Cerebellar cortex (tissue), 1 donor: Measurements from ENCODE around the gene TRMU.

ENCODE experiments used
- DNase-seq: peaks from one replicate; pipeline ENCODE4 v3.0.0-alpha.2; 2015; ENCODE audit warnings: low spot score

Gene TRMU

GRCh38 chr22:46336119-46337078 is 885 bp downstream of the TRMU start:
- no peak for DNase-seq

DNA sequence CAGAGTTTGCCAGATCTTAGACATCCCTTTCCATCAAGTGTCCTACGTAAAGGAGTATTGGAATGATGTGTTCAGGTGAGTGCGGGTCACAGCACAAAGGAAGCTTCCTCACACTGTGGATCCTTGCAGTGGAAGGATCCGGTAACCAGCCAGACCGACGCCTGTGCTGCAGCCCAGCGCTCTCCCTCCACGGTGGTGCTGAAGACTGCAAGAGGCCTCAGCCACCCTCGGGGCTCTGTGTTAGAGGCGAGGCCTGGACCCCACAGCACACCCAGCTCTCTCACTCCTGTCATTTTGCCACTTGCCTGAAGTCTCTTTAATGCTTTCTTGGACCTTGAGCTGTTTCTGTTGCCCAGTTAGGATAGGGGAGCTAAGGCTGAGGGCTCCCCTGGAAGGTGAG is 2.4 kb downstream of the TRMU start:
- no peak for DNase-seq

- no peak for DNase-seq
Observed at GRCh38 chr22:46338636-46339035, 3.1 kb downstream of the TRMU start.

DNA sequence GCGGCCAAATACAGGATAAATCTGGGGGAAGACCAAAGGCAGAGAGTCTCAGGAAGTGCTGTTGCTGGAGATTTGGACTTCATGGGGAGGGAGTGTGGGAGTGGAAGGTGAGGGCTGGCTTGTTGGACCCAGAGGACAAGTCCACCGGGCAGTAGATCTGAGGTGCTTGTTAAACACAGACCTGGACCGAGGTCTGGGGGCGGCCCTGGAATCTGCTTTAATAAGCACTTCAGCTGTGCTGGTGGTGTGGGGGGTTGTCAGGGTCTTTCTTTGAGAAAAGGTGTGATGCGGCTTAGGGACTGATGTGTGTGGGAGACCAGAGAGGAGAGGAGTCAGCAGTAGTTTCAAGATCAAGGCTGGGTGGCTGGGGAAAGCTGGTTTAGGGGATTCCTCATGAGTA is 4.4 kb downstream of the TRMU start:
- no peak for DNase-seq

DNA sequence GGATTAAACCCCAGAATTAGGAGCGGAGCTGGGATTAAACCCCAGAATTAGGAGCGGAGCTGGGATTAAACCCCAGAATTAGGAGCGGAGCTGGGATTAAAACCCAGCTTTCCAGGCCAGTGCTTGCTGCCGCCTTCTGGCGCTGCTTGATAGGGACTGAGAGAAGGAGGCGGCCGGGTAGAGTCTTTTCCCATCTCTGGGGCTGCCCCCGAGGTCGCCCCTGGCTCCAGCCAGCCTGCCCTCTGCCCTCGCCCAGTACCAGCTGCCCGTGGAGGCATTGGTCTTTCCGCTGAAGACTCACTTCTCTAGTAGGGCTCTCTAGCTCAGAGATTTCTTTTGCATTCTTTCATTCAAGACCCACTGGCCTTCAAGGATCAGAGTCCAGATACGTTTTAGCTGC is 5.2 kb downstream of the TRMU start:
- no peak for DNase-seq

- DNase-seq, result no peak
Observed at GRCh38 chr22:46346680-46347405, 11.3 kb downstream of the TRMU start.

DNA sequence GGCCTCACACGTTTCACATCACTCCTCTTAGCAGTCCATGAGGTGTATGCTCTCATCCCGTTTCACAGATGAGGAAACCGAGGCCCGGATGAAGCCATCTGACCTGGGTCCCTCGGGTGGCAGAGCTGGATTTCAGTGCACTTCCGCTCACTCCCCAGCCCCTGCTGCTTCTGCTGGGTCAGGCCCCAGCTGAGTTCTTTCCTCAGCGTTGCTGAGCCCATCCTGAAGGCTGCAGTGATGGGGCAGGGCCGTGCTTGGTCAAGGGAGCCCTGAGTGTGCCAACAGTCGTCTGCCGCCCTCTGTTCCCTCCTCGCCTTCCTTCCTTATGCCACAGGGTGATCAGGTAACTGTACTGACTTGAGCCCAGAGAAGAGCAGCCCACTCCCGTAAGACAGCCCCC is 12.1 kb downstream of the TRMU start:
- DNase-seq, result no peak

GRCh38 chr22:46348099-46348695 is 12.7 kb downstream of the TRMU start:
- no peak for DNase-seq

DNA sequence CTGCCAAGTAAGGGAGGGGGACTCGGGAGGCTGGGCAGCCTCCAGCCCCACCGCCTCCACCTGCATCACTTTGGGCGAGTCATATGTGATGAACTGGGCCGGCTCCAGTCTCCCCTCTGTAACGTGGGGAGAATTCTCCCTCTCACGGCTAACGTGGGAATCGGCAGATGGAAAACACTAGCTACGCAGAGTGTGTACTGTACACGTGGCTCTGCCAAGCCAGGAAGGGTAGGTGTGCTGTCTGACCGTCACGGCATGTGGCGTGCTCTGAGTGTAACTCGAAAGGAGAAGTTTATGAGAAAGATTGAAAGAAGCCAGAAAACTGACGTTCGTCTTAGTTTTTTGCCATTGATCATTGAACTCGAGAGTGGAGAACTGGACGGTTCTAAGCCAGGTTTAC is 13.7 kb downstream of the TRMU start:
- no peak for DNase-seq

DNA sequence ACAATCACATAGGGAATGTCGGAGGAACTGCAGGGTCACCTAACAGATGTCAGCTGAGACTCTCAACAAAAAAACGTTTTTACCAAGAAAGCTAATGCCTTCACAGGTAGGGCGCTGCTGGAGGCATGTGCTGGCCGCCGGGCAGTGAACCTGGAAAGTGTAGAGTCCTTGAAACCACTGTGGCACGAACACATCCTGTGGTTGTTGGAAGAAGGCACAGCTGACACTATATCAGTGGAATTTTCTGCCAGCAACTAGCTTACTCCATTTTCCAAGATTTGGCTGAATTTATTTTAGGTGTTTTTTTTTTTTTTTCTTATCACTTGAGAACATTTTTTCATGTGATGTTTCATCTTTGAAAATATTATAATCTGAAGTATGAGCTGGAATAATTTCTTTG is 14.2 kb downstream of the TRMU start:
- no peak for DNase-seq

- DNase-seq, result no peak
Observed at GRCh38 chr22:46350121-46350520, 14.6 kb downstream of the TRMU start.

DNA sequence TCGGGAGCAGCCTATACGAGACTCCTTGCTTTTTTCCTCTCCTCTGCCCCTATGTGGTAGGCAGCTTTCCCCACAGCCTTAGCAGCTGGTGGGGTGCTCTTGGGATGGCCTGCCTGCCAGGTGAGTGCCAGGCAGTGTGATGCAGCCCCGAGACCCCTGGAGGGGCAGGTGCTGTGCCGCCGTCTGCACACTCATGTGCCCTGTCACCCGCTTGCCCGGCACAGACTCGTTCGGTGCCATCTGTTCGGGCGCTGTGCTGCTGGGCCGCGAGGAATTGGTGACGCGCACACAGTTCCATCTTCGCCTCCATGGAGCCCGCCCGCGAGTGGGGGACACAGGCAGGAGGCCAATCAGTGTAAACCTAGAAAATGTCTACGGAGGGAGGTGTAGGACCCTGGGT is 15.1 kb downstream of the TRMU start:
- DNase-seq, result no peak

DNA sequence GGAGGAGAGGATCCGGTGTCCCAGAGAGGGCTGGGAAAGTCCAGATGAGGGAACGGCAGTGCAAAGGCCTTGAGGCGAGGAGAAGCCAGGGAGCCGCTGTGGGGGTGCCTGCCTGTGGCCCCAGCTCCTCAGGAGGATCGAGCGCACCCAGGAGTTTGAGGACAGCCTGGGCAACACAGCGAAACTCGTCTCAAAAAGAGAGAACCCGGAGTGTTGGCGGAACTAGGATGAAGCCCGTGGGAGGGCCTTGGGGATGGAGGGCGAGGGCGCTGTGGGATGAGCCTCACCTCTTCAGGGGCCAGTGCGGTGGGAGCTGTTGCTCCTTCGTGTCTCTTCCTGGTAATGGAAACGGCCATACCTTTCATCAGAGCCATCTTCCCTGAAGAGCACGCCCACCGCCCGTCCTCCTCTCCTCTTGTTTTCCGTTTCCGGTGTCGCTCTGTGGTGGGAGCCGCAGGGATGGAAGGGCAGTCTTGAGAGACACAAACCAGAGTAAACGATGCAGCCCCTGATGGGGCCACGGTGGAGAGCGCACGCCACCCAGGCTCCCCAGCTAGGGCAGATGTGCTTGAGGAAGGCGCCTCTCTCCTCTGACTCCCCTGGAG is 15.7 kb downstream of the TRMU start:
- no peak for DNase-seq

DNA sequence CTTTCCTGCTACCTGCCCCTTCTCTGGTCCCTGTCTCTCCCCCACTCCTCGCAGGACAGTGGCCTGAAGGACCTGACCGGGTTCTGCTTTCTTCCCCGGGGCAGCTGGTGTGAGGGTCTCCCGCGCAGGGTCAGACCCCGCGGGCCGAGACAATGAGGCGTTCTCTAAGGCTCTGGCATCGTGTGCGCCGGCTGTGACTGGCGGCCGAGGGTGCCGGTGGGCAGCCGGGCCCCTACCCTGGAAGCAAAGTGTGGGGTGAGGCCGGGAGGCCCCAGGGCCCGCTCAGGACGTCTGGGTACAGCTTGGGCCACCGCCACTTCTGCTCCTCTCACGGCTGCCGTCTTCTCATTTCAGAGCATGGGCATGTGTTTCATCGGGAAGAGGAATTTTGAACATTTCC is 16.3 kb downstream of the TRMU start:
- DNase-seq, result no peak

- no peak for DNase-seq
Observed at GRCh38 chr22:46352276-46352675, 16.8 kb downstream of the TRMU start.

DNA sequence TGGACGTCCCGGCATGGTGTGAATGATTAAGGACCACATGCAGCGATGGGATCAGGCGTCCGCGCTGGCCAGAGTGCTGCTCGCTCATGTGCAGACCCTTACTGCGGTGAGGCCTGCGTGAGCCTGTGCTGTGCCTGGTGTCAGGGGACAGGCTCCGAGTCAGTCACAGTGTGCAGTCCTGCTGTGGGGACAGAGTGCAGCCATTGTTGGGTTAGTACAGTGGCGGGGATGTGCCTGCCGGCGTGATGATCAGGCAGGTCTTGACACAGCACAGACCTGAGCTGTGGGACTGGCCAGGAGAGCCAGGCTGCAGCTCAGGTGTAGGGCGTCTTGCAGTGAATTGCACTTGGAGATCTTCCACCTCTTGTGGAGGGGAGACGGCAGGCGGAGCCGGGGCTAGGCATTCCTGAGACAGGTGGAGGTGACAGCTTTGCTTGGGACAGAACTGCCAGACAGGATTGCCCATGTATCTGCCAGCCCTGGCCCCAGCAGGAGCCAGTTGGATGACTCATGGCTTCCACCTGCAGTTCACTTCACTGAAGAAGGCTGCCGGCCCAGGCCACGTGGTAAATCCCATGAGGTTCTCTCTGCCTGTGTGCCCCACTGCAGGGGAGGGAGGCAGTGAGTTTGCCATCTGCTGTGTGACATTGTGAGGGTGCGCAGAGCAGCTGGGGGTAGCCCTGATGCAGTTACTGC is 17.3 kb downstream of the TRMU start:
- peak; percentile 88 for DNase-seq

GRCh38 chr22:46353483-46354105 is 18.1 kb downstream of the TRMU start:
- no peak for DNase-seq

DNA sequence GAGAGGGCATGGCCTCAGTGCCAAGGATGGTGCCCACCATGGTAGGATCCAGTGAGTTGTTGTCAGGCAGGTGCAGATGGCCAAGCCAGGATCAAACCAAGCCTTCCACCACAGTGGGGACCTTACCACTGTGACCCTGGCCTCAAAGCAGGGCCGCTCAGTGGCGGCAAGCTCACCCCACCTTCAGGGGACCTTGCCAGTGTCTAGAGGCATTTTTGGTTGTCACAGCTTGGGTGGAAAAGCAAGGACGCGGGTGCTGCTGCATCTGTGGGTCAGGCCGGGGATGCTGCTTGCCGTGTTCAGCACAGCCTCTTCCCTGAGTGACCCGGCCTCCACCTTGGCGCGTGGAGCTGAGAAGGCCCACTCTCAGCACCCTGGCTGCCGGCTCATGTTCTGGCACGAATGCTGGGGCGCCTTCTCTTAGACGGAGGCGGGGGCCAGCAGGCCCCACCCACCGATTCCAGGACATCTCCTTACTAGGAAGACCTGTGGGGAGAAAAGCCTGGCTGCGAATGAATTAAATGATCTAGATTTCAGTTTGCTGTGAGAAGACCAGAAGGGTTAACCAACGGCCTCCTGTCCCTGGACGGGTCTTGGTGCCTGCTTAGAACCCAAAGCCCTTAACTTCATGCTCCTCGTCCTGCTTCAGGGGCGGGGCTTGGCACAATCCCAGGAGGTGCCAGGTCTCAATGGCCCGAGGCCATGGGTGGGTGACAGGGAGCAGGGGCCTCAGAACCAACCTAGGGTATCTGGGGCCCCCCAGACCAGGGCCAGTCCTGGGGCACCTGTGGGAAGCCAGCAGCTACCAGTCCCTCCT is 18.9 kb downstream of the TRMU start:
- DNase-seq, result no peak

DNA sequence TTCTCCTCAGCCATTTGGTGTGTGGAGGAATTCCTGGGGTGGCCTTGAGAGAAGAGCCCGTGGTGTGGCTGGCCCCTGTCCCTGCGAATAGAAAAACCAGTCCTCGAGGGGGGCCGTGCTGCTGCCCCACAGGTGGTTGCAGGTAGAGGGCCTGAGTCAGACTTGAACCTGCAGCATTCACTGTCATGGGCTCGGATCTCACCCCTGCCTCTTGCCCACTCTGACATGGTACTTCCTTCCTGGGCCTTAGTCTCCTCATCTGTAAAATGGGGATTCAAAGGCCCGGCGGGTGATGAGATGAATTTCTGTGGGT is 19.4 kb downstream of the TRMU start:
- DNase-seq, result no peak

DNA sequence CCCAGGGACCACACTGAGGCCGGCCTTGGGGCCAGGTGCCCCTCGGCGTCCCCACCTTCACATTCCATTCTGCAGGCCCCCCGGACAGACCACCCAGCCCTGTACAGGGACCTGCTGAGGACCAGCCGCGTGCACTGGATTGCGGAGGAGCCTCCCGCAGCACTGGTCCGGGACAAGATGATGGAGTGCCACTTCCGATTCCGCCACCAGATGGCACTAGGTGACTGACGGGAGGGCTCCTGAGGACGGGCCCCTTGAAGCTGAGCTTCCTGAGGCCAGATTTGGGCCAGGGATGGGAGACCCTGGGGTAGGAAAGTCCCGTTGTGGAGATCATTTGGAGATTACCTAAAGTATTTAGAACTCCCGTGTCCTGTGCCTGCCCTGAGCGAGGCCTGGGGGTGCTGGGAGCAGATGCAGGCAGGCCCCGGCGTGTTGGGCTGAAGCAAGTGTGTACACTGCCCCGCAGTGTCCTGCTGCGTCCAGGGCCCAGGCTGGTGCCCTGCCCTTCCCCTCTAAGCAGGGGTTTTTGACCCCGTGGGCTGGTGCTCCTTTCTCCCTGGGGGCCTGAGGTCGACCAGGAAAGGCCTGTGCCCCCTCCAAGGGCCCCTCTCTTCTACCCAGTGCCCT is 20.0 kb downstream of the TRMU start:
- peak; percentile 64 for DNase-seq
